Measurements from ENCODE around the gene DUS1L.
A peak's percentile ranks its signal among the peaks of the same experiment; 100 is the strongest.

Gene DUS1L

GRCh38 chr17:82101301-82101715 is 35.7 kb upstream of the DUS1L start:
- DNase-seq = peak in 1 of 51 donors; percentile 23

GRCh38 chr17:82100502-82101298 is 35.1 kb upstream of the DUS1L start:
- DNase-seq = no peak

GRCh38 chr17:82098939-82099763 is 33.5 kb upstream of the DUS1L start:
- DNase-seq = peak in 8 of 51 donors; percentile 18 to 74 (median 63)

- DNase-seq = peak; percentile 60 to 96 (median 89)
These were observed 32.8 kb upstream of the DUS1L start, which contains the start of gene FASN for GRCh38 chr17:82098169-82098938. Gene FASN (minus strand): TSS chr17:82098236. CDS start chr17:82096445, 1,791 bp downstream.

- DNase-seq = peak in 1 of 51 donors; percentile 58
These were observed 32.2 kb upstream of the DUS1L start for GRCh38 chr17:82097919-82098168.

- peak in 12 of 51 donors; percentile 18 to 66 (median 44) for DNase-seq
These were observed 31.7 kb upstream of the DUS1L start for GRCh38 chr17:82097184-82097918.

- no peak for DNase-seq
These were observed 31.1 kb upstream of the DUS1L start for GRCh38 chr17:82096709-82097183.

GRCh38 chr17:82095777-82096708 is 30.4 kb upstream of the DUS1L start:
- no peak for DNase-seq

GRCh38 chr17:82094931-82095776 is 29.6 kb upstream of the DUS1L start:
- no peak for DNase-seq

GRCh38 chr17:82092995-82093751 is 27.6 kb upstream of the DUS1L start:
- DNase-seq = no peak

GRCh38 chr17:82092628-82092994 is 27.0 kb upstream of the DUS1L start:
- DNase-seq = no peak

- DNase-seq = no peak
These were observed 26.5 kb upstream of the DUS1L start for GRCh38 chr17:82092094-82092586.

GRCh38 chr17:82091264-82092066 is 25.9 kb upstream of the DUS1L start:
- no peak for DNase-seq

GRCh38 chr17:82090549-82091263 is 25.1 kb upstream of the DUS1L start:
- no peak for DNase-seq

GRCh38 chr17:82089723-82090548 is 24.3 kb upstream of the DUS1L start:
- no peak for DNase-seq
